RWPE1 (cell line): Measurements from ENCODE around the gene RGS6.

Experiments
- CTCF ChIA-PET: fragments of 350-600 bp; sonication (Branson Sonifier 250); formaldehyde crosslinking; extraction: SDS; loops from one replicate; lab custom pipeline; 2021; lab: Yijun Ruan, JAX
- POLR2A ChIA-PET: fragments of 400-600 bp; formaldehyde crosslinking; extraction: SDS; loops from one replicate; lab custom pipeline; 2020; ENCODE audit warnings: antibody characterized with exemption; ENCODE audit not compliant: low non-redundant PET; lab: Yijun Ruan, JAX
- DNase-seq: peaks from one replicate; pipeline ENCODE4 v3.0.0; 2012; ENCODE audit warnings: low spot score
- H3K27ac ChIP-seq: fragments of 450-650 bp; 2 replicates; pipeline ENCODE4 v1.5.1; 2017
- CTCF ChIP-seq: fragments of 450-650 bp; conservative IDR thresholded peaks from 2 replicates; pipeline ENCODE4 v1.5.1; 2017; ENCODE audit warnings: low read depth, mild to moderate bottlenecking

Gene RGS6

GRCh38 chr14:72480464-72481243 is 548.4 kb downstream of the RGS6 start:
- CTCF ChIA-PET = no interaction called here
- POLR2A ChIA-PET = no interaction called here
- TF ChIP-seq CTCF = no peak
- no peak overlapping the region for H3K27ac ChIP-seq
- no peak for DNase-seq

- ChIA-PET POLR2A (no interaction called here), CTCF (interaction anchor here (0.6 to 0.7 kb wide), 2 partner anchors 18 to 466 kb away, joined by 3 to 8 read pairs; no protein-coding TSS in a partner anchor)
- DNase-seq = no peak
- TF ChIP-seq CTCF = no peak
- H3K27ac ChIP-seq = no peak overlapping the region
These were observed 551.1 kb downstream of the RGS6 start for GRCh38 chr14:72483311-72483710.

GRCh38 chr14:72485695-72486094 is 553.5 kb downstream of the RGS6 start:
- ChIA-PET CTCF (interaction anchor here (0.6 kb wide), 1 partner anchor 1012 kb away, joined by 3 read pairs; no protein-coding TSS in a partner anchor), POLR2A (no interaction called here)
- no peak for DNase-seq
- H3K27ac ChIP-seq = no peak overlapping the region
- TF ChIP-seq CTCF = no peak

GRCh38 chr14:72488514-72488913 is 556.3 kb downstream of the RGS6 start:
- POLR2A ChIA-PET = no interaction called here
- no peak overlapping the region for H3K27ac ChIP-seq
- CTCF ChIA-PET = no interaction called here
- TF ChIP-seq CTCF = no peak
- no peak for DNase-seq

GRCh38 chr14:72492196-72492595 is 560.0 kb downstream of the RGS6 start:
- TF ChIP-seq CTCF = no peak
- POLR2A ChIA-PET = no interaction called here
- H3K27ac ChIP-seq = no peak overlapping the region
- CTCF ChIA-PET = no interaction called here
- no peak for DNase-seq

GRCh38 chr14:72495668-72496067 is 563.4 kb downstream of the RGS6 start:
- ChIA-PET CTCF (interaction anchor here (0.7 to 1.2 kb wide), 2 partner anchors 21 to 338 kb away, joined by 3 to 4 read pairs; no protein-coding TSS in a partner anchor), POLR2A (no interaction called here)
- no peak for TF ChIP-seq CTCF
- no peak overlapping the region for H3K27ac ChIP-seq
- DNase-seq = no peak
